Caco-2 (cell line): ENCODE data around the gene CNIH2. TPM values are rescaled to one million over a fixed set of nuclear protein-coding genes. Genes with fewer than 3 reads are reported as not detected.

Source experiments
- BruUV-seq: library from RNA; stranded (reverse); fragments of 400-500 nt; replicated peaks from 2 replicates; lab custom pipeline; 2021; lab: Mats Ljungman, UMichigan
- CTCF ChIA-PET: fragments of 300-600 bp; sonication (Branson Sonifier 250); formaldehyde crosslinking; loops from one replicate; lab custom pipeline; 2022; ENCODE audit warnings: antibody characterized with exemption; lab: Charles Lee
- POLR2A ChIA-PET: fragments of 300-600 bp; sonication (Branson Sonifier 250); formaldehyde crosslinking; loops from one replicate; lab custom pipeline; 2022; ENCODE audit warnings: antibody characterized with exemption; lab: Charles Lee
- DNase-seq, 2 experiments: peaks; one replicate each; pipeline versions ENCODE4 v3.0.0 to v3.0.0-alpha.2; 2020 to 2022
- H3K27me3 ChIP-seq: replicated peaks from 2 replicates; pipeline ENCODE4 v1.6.0; 2011; ENCODE audit warnings: low read length; ENCODE audit not compliant: control insufficient read depth, insufficient read depth
- H3K36me3 ChIP-seq: 2 replicates; pipeline ENCODE4 v1.5.1; 2011; ENCODE audit warnings: low read length; ENCODE audit not compliant: control insufficient read depth, insufficient read depth
- H3K4me1 ChIP-seq: fragments of 250-450 bp; sonication (Bioruptor Pico); 2 replicates; pipeline ENCODE4 v1.5.1; 2020; ENCODE audit warnings: mild to moderate bottlenecking
- H3K4me3 ChIP-seq: 2 replicates; pipeline ENCODE4 v1.5.1; 2011; ENCODE audit warnings: low read depth, mild to moderate bottlenecking, control low read depth, low read length
- H3K9me3 ChIP-seq: fragments of 250-450 bp; sonication (Bioruptor Pico); 2 replicates; pipeline ENCODE4 v1.5.1; 2020; ENCODE audit warnings: mild to moderate bottlenecking, moderate library complexity
- H3K27ac Mint-ChIP-seq: one replicate; pipeline ENCODE4 v1.8.0; 2022; ENCODE audit warnings: mixed read lengths; ENCODE audit not compliant: unreplicated experiment
- H3K27me3 Mint-ChIP-seq: one replicate; pipeline ENCODE4 v1.8.0; 2022; ENCODE audit warnings: mixed read lengths; ENCODE audit not compliant: insufficient read depth, unreplicated experiment
- H3K36me3 Mint-ChIP-seq: one replicate; pipeline ENCODE4 v1.8.0; 2022; ENCODE audit warnings: mild to moderate bottlenecking, mixed read lengths; ENCODE audit not compliant: insufficient read depth, unreplicated experiment
- H3K4me1 Mint-ChIP-seq: one replicate; pipeline ENCODE4 v1.8.0; 2022; ENCODE audit warnings: low read depth, mixed read lengths; ENCODE audit not compliant: unreplicated experiment
- H3K4me3 Mint-ChIP-seq: one replicate; pipeline ENCODE4 v1.8.0; 2022; ENCODE audit warnings: mild to moderate bottlenecking, moderate library complexity, mixed read lengths; ENCODE audit not compliant: unreplicated experiment
- H3K9me3 Mint-ChIP-seq: one replicate; pipeline ENCODE4 v1.8.0; 2022; ENCODE audit warnings: mixed read lengths; ENCODE audit not compliant: unreplicated experiment
- CTCF ChIP-seq, 2 experiments: fragments of 200-600 bp in 1 of 2; IDR thresholded peaks; 1 replicate in 1 of 2; 2 replicates in 1 of 2; pipeline versions ENCODE4 v1.5.1 to v1.8.0; 2011 to 2022; ENCODE audit warnings: antibody characterized with exemption in 1 of 2, control low read depth in 1 of 2, inconsistent platforms in 1 of 2, low read depth in 1 of 2, low read length in 1 of 2, mild to moderate bottlenecking in 1 of 2, moderate library complexity in 1 of 2; ENCODE audit not compliant: insufficient read depth in 1 of 2, severe bottlenecking in 1 of 2, unreplicated experiment in 1 of 2
- intact Hi-C: fragments of 100-400 bp; cut with micrococcal nuclease; formaldehyde crosslinking; loops from one replicate; pipeline ENCODE4 v1.10.0; 2022; ENCODE audit not compliant: unreplicated experiment
- total RNA-seq: library from RNA; stranded (reverse); gene quantifications from 2 replicates; pipeline ENCODE4 v1.2.3, GENCODE V29; 2022

The CNIH2 gene
- total RNA-seq, 1 experiment from 2014 or later, result 6.1 TPM

GRCh38 chr11:66290330-66290621, 12.3 kb downstream of the CNIH2 start:
- BruUV-seq, result no TSS peak
- Mint-ChIP-seq H3K4me1 (peaks cover 22% of the 10 kb centered on the region), H3K27me3 (peaks cover 6% of the 10 kb centered on the region), H3K4me3 (peak overlapping the region; percentile 87), H3K9me3 (no peaks in the 10 kb centered on the region), H3K27ac (peak overlapping the region; percentile 94), H3K36me3 (peaks cover 27% of the 10 kb centered on the region)
- intact Hi-C loops, result no loop called here
- Histone ChIP-seq H3K4me3 (peak overlapping the region; percentile 59), H3K9me3 (no peaks in the 10 kb centered on the region), H3K4me1 (peaks cover 23% of the 10 kb centered on the region), H3K36me3 (peaks cover 3% of the 10 kb centered on the region; the same call in 1 of the 2 replicates), H3K27me3 (no peaks in the 10 kb centered on the region; the same call in 1 of the 2 replicates)
- ChIA-PET CTCF (interaction anchor here (2.6 kb wide), 1 partner anchor 22 kb away, joined by 43 read pairs; no protein-coding TSS in a partner anchor), POLR2A (interaction anchor here (1.9 kb wide), 1 partner anchor 22 kb away, joined by 34 read pairs; no protein-coding TSS in a partner anchor)
- no peak for TF ChIP-seq CTCF (IDR thresholded peaks at IDR 0.05; ENCODE audit: insufficient read depth in 1 of 2, low read depth in 1 of 2, low read length in 1 of 2, severe bottlenecking in 1 of 2, unreplicated experiment in 1 of 2)
- DNase-seq, result no peak

GRCh38 chr11:66291303-66291705, 13.3 kb downstream of the CNIH2 start:
- Histone ChIP-seq H3K4me3 (peak overlapping the region; percentile 16), H3K9me3 (no peaks in the 10 kb centered on the region), H3K36me3 (peaks cover 3% of the 10 kb centered on the region; the same call in 1 of the 2 replicates), H3K27me3 (no peaks in the 10 kb centered on the region; the same call in 1 of the 2 replicates), H3K4me1 (peaks cover 23% of the 10 kb centered on the region)
- H3K4me3 Mint-ChIP-seq, result peak overlapping the region; percentile 87
- CTCF ChIA-PET, result interaction anchor here (0.6 to 1.3 kb wide), 3 partner anchors 8 to 128 kb away, joined by 3 to 10 read pairs (median 7); no protein-coding TSS in a partner anchor
- no TSS peak for BruUV-seq
- peaks cover 22% of the 10 kb centered on the region for H3K4me1 Mint-ChIP-seq
- POLR2A ChIA-PET, result interaction anchor here (0.5 kb wide), 1 partner anchor 146 kb away, joined by 3 read pairs; no protein-coding TSS in a partner anchor
- intact Hi-C loops, result no loop called here
- H3K27ac Mint-ChIP-seq, result no peak overlapping the region
- TF ChIP-seq CTCF (IDR thresholded peaks at IDR 0.05; ENCODE audit: insufficient read depth in 1 of 2, low read depth in 1 of 2, low read length in 1 of 2, severe bottlenecking in 1 of 2, unreplicated experiment in 1 of 2), result no peak
- H3K27me3 Mint-ChIP-seq, result peaks cover 6% of the 10 kb centered on the region
- H3K36me3 Mint-ChIP-seq, result peaks cover 27% of the 10 kb centered on the region
- H3K9me3 Mint-ChIP-seq, result no peaks in the 10 kb centered on the region
- peak in 1 of 2 experiments; percentile 32 for DNase-seq

- Mint-ChIP-seq H3K27me3 (peaks cover 6% of the 10 kb centered on the region), H3K9me3 (no peaks in the 10 kb centered on the region), H3K36me3 (peaks cover 27% of the 10 kb centered on the region), H3K4me1 (peaks cover 22% of the 10 kb centered on the region), H3K27ac (peak within 1 kb of the TSS; percentile 29), H3K4me3 (peak within 1 kb of the TSS; percentile 87)
- peaks cover 1% of the 10 kb centered on the region; the same call in 1 of the 2 replicates for H3K36me3 ChIP-seq
- ChIA-PET CTCF (interaction anchor here (0.6 to 1.3 kb wide), 3 partner anchors 9 to 128 kb away, joined by 3 to 10 read pairs (median 7); no protein-coding TSS in a partner anchor), POLR2A (interaction anchor here (0.5 kb wide), 1 partner anchor 145 kb away, joined by 3 read pairs; no protein-coding TSS in a partner anchor)
- H3K9me3 ChIP-seq, result no peaks in the 10 kb centered on the region
- peak within 1 kb of the TSS; percentile 49 for H3K4me3 ChIP-seq
- peak; percentile 35 to 40 for DNase-seq
- BruUV-seq, result no TSS peak
- intact Hi-C loops, result no loop called here
- no peaks in the 10 kb centered on the region; the same call in 1 of the 2 replicates for H3K27me3 ChIP-seq
- H3K4me1 ChIP-seq, result peaks cover 23% of the 10 kb centered on the region
- no peak for TF ChIP-seq CTCF (IDR thresholded peaks at IDR 0.05; ENCODE audit: insufficient read depth in 1 of 2, low read depth in 1 of 2, low read length in 1 of 2, severe bottlenecking in 1 of 2, unreplicated experiment in 1 of 2)
These were observed 13.9 kb downstream of the CNIH2 start, which contains the start of gene TMEM151A for GRCh38 chr11:66291706-66292542. TSS of gene TMEM151A (plus strand) at chr11:66291894. CDS start at chr11:66292014, 120 bp downstream.
